Mesenchymal stem cell (in vitro differentiated cells and primary cell): ENCODE data around the gene RNF31.

Source experiments
- DNase-seq: peaks from one replicate; pipeline ENCODE4 v3.0.0-alpha.2; 2013
- H2AFZ ChIP-seq: one replicate; pipeline ENCODE4 v1.6.1; 2013; ENCODE audit warnings: low read depth, mild to moderate bottlenecking, control low read depth, inconsistent platforms, low read length, moderate library complexity
- H2AK5ac ChIP-seq: 2 replicates; pipeline ENCODE4 v1.6.1; 2013; ENCODE audit warnings: low read length, moderate library complexity, mild to moderate bottlenecking, inconsistent platforms; ENCODE audit not compliant: severe bottlenecking
- H2BK120ac ChIP-seq: one replicate; pipeline ENCODE4 v1.6.1; 2013; ENCODE audit warnings: low read depth, mild to moderate bottlenecking, inconsistent platforms, low read length, moderate library complexity
- H2BK12ac ChIP-seq, 2 experiments: one replicate each; pipeline ENCODE4 v1.6.1; 2013; ENCODE audit warnings: inconsistent platforms in 2 of 2, low read length in 2 of 2, mild to moderate bottlenecking in 2 of 2, moderate library complexity in 2 of 2, control low read depth in 1 of 2
- H2BK15ac ChIP-seq: one replicate; pipeline ENCODE4 v1.6.1; 2013; ENCODE audit warnings: mild to moderate bottlenecking, low read depth, inconsistent platforms; ENCODE audit not compliant: poor library complexity, severe bottlenecking
- H2BK5ac ChIP-seq: 2 replicates; pipeline ENCODE4 v1.6.1; 2013; ENCODE audit warnings: low read depth, mild to moderate bottlenecking, low read length, control low read depth, inconsistent platforms; ENCODE audit not compliant: poor library complexity, severe bottlenecking
- H3K14ac ChIP-seq, 2 experiments: one replicate each; pipeline ENCODE4 v1.6.1; 2013; ENCODE audit warnings: inconsistent platforms in 2 of 2, low read length in 2 of 2, control low read depth in 1 of 2, mild to moderate bottlenecking in 1 of 2, moderate library complexity in 1 of 2
- H3K18ac ChIP-seq, 2 experiments: one replicate each; pipeline ENCODE4 v1.6.1; 2013; ENCODE audit warnings: inconsistent platforms in 2 of 2, low read length in 2 of 2, control low read depth in 1 of 2, low read depth in 1 of 2, mild to moderate bottlenecking in 1 of 2
- H3K23ac ChIP-seq, 2 experiments: one replicate each; pipeline ENCODE4 v1.6.1; 2013; ENCODE audit warnings: inconsistent platforms in 2 of 2, low read length in 2 of 2, mild to moderate bottlenecking in 2 of 2, moderate library complexity in 2 of 2, control low read depth in 1 of 2
- H3K27ac ChIP-seq: 2 replicates; pipeline ENCODE4 v1.5.1; 2013; ENCODE audit warnings: mild to moderate bottlenecking, moderate library complexity, low read length, control low read depth, inconsistent platforms; ENCODE audit not compliant: poor library complexity, severe bottlenecking
- H3K27me3 ChIP-seq, 2 experiments: 2 replicates each; pipeline versions ENCODE4 v1.6.1 to v1.7.0; 2013; ENCODE audit warnings: low read length in 2 of 2, mild to moderate bottlenecking in 2 of 2, moderate library complexity in 2 of 2, control low read depth in 1 of 2, inconsistent platforms in 1 of 2; ENCODE audit not compliant: control insufficient read depth in 1 of 2, insufficient read depth in 1 of 2
- H3K36me3 ChIP-seq, 2 experiments: 2 replicates each; pipeline versions ENCODE4 v1.6.1 to v1.7.0; 2013; ENCODE audit warnings: low read length in 2 of 2, control low read depth in 1 of 2, inconsistent platforms in 1 of 2, low read depth in 1 of 2, mild to moderate bottlenecking in 1 of 2; ENCODE audit not compliant: insufficient read depth in 2 of 2, control insufficient read depth in 1 of 2
- H3K4ac ChIP-seq, 2 experiments: one replicate each; pipeline ENCODE4 v1.6.1; 2013; ENCODE audit warnings: inconsistent platforms in 2 of 2, low read length in 2 of 2, mild to moderate bottlenecking in 2 of 2, moderate library complexity in 2 of 2, control low read depth in 1 of 2, low read depth in 1 of 2
- H3K4me1 ChIP-seq: 2 replicates; pipeline ENCODE4 v1.6.1; 2013; ENCODE audit warnings: low read depth, low read length, control low read depth; ENCODE audit not compliant: control insufficient read depth, insufficient read depth
- H3K4me2 ChIP-seq: 2 replicates; pipeline ENCODE4 v1.6.1; 2013; ENCODE audit warnings: low read length, mild to moderate bottlenecking, inconsistent platforms; ENCODE audit not compliant: poor library complexity, severe bottlenecking
- H3K4me3 ChIP-seq, 2 experiments: 2 replicates each; pipeline versions ENCODE4 v1.5.1 to v1.7.0; 2013; ENCODE audit warnings: low read length in 2 of 2, mild to moderate bottlenecking in 2 of 2, control low read depth in 1 of 2, low read depth in 1 of 2; ENCODE audit not compliant: insufficient read depth in 1 of 2
- H3K79me1 ChIP-seq: replicated peaks from 2 replicates; pipeline ENCODE4 v1.6.1; 2013; ENCODE audit warnings: mild to moderate bottlenecking, control low read depth, low read length, inconsistent platforms; ENCODE audit not compliant: poor library complexity, severe bottlenecking
- H3K9ac ChIP-seq: 2 replicates; pipeline ENCODE4 v1.7.0; 2013; ENCODE audit warnings: mild to moderate bottlenecking, low read length, moderate library complexity
- H3K9me3 ChIP-seq: 2 replicates; pipeline ENCODE4 v1.7.0; 2013; ENCODE audit warnings: mild to moderate bottlenecking, low read length; ENCODE audit not compliant: control insufficient read depth
- H4K8ac ChIP-seq: one replicate; pipeline ENCODE4 v1.6.1; 2013; ENCODE audit warnings: inconsistent platforms, mild to moderate bottlenecking, low read length, moderate library complexity
- H4K91ac ChIP-seq: one replicate; pipeline ENCODE4 v1.6.1; 2013; ENCODE audit warnings: mild to moderate bottlenecking, low read length, inconsistent platforms
- WGBS: methylation state at CpG from one replicate; pipeline ENCODE4 v1.1.7; 2013; ENCODE audit warnings: mixed read lengths; 5-methylcytosine and 5-hydroxymethylcytosine counted together

RNF31 gene

GRCh38 chr14:24195186-24196070 lies 48.1 kb downstream of the RNF31 start, which contains the start of gene TM9SF1:
TSS of gene TM9SF1 (minus strand) at chr14:24195441. CDS start at chr14:24195019, 422 bp downstream.
- H2BK5ac ChIP-seq, result peak within 1 kb of the TSS; percentile 91
- peak within 1 kb of the TSS; percentile 86 for H3K27ac ChIP-seq
- peak within 1 kb of the TSS; percentile 68 for H3K4me2 ChIP-seq
- H4K91ac ChIP-seq, result peak within 1 kb of the TSS; percentile 99
- peak within 1 kb of the TSS; percentile 93 for H2BK15ac ChIP-seq
- peak within 1 kb of the TSS; percentile 82 to 94 for H3K4me3 ChIP-seq
- H3K36me3 ChIP-seq, result peaks cover 23 to 35% of the 10 kb centered on the region in 2 experiments
- H3K27me3 ChIP-seq, result no peaks in the 10 kb centered on the region
- H3K79me1 ChIP-seq, result peaks cover 30% of the 10 kb centered on the region
- peak within 1 kb of the TSS; percentile 90 for H4K8ac ChIP-seq
- peak within 1 kb of the TSS; percentile 94 for H2BK120ac ChIP-seq
- H3K9me3 ChIP-seq, result no peaks in the 10 kb centered on the region
- peak; percentile 91 for DNase-seq
- peak within 1 kb of the TSS; percentile 29 for H2AK5ac ChIP-seq
- peak within 1 kb of the TSS in 1 of 2 experiments; percentile 93 for H3K14ac ChIP-seq
- peaks cover 9% of the 10 kb centered on the region for H3K4me1 ChIP-seq
- peak within 1 kb of the TSS; percentile 95 to 98 for H3K4ac ChIP-seq
- peak within 1 kb of the TSS; percentile 21 to 59 for H2BK12ac ChIP-seq
- peak within 1 kb of the TSS; percentile 98 to 99 for H3K18ac ChIP-seq
- H2AFZ ChIP-seq, result peak within 1 kb of the TSS; percentile 83
- H3K23ac ChIP-seq, result no peak within 1 kb of the TSS
- H3K9ac ChIP-seq, result peak within 1 kb of the TSS; percentile 100
- WGBS, result under 1% methylated on average over 77 of the region's 89 CpGs

GRCh38 chr14:24196071-24197055 lies 49.1 kb downstream of the RNF31 start:
- Histone ChIP-seq H3K27ac (peak overlapping the region; percentile 82), H2BK12ac (no peak overlapping the region), H4K8ac (peak overlapping the region; percentile 64), H4K91ac (peak overlapping the region; percentile 44), H3K36me3 (peaks cover 20 to 34% of the 10 kb centered on the region in 2 experiments), H3K27me3 (no peaks in the 10 kb centered on the region), H3K4me2 (peak overlapping the region; percentile 68), H2AFZ (peak overlapping the region; percentile 83), H3K79me1 (peaks cover 29% of the 10 kb centered on the region), H2BK15ac (peak overlapping the region; percentile 19), H3K18ac (peak overlapping the region in 1 of 2 experiments; percentile 41), H3K9me3 (no peaks in the 10 kb centered on the region), H3K14ac (peak overlapping the region in 1 of 2 experiments; percentile 72), H2AK5ac (peak overlapping the region; percentile 29), H2BK120ac (no peak overlapping the region), H3K9ac (peak overlapping the region; percentile 100), H3K4ac (peak overlapping the region; percentile 14 to 79), H3K23ac (no peak overlapping the region), H3K4me3 (peak overlapping the region; percentile 82 to 94), H3K4me1 (peaks cover 9% of the 10 kb centered on the region), H2BK5ac (no peak overlapping the region)
- peak; percentile 46 for DNase-seq
- WGBS, result 31% methylated on average over 26 of the region's 33 CpGs

GRCh38 chr14:24197056-24197450 lies 49.8 kb downstream of the RNF31 start:
- H2AFZ ChIP-seq, result no peak overlapping the region
- H2BK15ac ChIP-seq, result no peak overlapping the region
- H3K4me1 ChIP-seq, result peaks cover 9% of the 10 kb centered on the region
- no peak overlapping the region for H3K4ac ChIP-seq
- H3K9ac ChIP-seq, result no peak overlapping the region
- peaks cover 20 to 31% of the 10 kb centered on the region in 2 experiments for H3K36me3 ChIP-seq
- H3K18ac ChIP-seq, result no peak overlapping the region
- no peak overlapping the region for H2AK5ac ChIP-seq
- H3K9me3 ChIP-seq, result peaks cover 3% of the 10 kb centered on the region
- no peak overlapping the region for H3K14ac ChIP-seq
- no peak overlapping the region for H2BK120ac ChIP-seq
- H3K79me1 ChIP-seq, result peaks cover 31% of the 10 kb centered on the region
- peak overlapping the region in 1 of 2 experiments; percentile 3 for H3K4me3 ChIP-seq
- no peak overlapping the region for H3K27ac ChIP-seq
- no peaks in the 10 kb centered on the region for H3K27me3 ChIP-seq
- H3K23ac ChIP-seq, result no peak overlapping the region
- H2BK5ac ChIP-seq, result no peak overlapping the region
- peak overlapping the region; percentile 39 for H3K4me2 ChIP-seq
- no peak overlapping the region for H4K91ac ChIP-seq
- no peak overlapping the region for H2BK12ac ChIP-seq
- H4K8ac ChIP-seq, result no peak overlapping the region
- no peak for DNase-seq
- 90% methylated on average over 1 of the region's 2 CpGs for WGBS
